ENCODE results near the gene IRX6.

IRX6 gene

GRCh38 chr16:55323637-55324271 is at the start of gene IRX6:
Gene IRX6 (plus strand): TSS chr16:55324203. CDS start chr16:55325092, 889 bp downstream.
- DNase-seq = peak; percentile 4

- no peak for DNase-seq
These were observed 49.6 kb upstream of the IRX6 start for GRCh38 chr16:55274391-55274790.

DNA sequence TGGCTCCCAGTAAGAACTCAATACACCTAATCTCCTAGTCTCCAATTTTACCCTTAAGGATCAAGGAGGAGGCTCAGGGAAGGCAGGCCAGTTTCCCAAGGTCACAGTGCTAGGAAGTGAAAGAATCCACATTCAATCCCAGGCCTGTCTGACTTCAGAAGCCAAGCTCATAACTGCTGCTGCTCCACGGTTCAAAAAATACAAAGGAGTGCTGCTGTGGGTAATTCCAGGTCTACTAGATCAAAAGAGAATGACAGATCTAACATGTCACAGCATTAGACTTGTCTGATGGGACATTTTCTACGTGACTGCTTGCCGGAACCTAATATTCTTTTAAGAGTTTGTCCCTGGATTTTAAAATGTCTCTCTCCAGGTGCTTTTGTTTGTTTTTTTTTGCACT is 48.8 kb upstream of the IRX6 start:
- DNase-seq = no peak

GRCh38 chr16:55275869-55276268 is 48.1 kb upstream of the IRX6 start:
- no peak for DNase-seq

DNA sequence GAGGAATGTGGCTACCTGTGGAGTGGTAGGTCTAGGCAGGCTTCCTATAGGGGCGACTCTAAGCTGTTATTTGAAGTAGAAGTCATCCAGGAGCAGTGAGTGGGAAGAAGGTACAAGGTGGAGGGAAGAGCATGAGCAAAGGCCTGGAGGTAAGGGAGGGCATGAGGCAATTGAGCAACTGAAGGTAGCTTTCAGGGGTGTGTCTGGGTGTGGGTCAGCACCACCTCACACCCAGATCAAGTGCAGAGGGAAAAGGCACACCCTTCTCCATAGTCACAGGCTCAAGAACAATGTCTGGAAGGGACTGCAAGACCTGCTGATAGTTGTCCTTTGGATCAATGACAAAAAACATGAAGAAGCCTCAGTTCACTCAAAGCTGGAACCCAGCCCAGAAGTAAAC is 46.5 kb upstream of the IRX6 start:
- no peak for DNase-seq

GRCh38 chr16:55279598-55279997 is 44.4 kb upstream of the IRX6 start:
- DNase-seq = no peak

DNA sequence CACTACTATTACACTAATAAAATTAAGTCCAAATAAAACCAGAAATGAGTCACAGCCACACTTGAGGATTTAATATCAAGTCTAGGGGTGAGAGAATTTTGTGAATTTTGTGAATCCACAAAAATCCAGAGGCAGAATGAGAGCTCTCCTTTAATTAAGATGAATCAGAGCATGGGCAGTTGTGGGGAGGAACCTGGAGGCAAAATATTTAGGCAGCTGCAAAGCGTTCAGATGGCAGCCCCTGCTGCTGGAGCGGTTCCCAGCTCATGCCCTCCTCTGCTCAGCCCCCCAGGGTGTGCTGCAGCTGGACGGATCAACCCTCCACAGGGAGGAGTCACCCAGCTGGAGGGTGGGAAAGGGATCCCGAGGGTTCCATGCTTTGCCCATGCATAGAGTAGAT is 43.4 kb upstream of the IRX6 start:
- peak; percentile 66 for DNase-seq

GRCh38 chr16:55282441-55282840 is 41.6 kb upstream of the IRX6 start:
- no peak for DNase-seq

DNA sequence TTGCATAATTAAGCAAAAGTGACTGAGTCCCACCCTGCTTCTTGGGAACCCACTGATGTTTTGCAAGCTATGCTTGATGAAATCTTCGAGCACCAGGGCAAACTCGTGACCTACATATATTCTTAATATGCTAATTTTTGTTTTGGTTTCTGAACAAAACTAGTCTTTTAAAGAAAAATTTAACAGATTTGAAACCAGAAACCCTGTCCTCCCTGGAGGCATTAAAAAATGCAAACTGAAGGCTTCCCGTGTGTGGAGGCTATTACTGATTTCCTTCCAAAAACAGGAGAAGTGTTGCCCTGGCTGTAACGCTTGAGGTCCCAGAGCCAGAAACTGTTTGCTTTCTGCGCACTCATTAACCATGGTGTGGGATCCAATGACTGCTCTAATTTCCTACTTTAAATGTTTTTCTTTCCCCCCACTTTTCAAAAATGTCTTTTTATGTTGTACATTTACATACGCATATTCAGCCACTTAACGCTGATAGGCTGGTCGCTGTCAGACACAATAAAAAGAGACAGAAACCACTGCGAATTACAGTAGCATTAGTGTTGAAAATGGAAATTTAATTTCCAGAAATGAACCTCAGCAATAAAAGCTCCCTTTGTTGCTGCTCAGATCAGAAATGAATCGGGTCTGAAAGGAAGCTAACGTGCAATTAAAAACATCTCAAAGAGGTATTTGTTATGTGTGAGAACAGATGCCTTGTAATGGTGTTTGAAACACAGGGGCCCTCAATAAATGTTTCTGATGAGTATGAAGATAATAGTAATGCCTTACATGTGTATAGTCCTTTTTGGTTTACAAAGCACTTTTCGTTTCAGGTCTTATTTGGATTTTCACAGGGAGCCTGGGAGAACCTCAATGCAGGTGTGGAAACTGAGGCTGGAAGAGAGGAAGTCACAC is 39.9 kb upstream of the IRX6 start:
- DNase-seq = peak; percentile 51

DNA sequence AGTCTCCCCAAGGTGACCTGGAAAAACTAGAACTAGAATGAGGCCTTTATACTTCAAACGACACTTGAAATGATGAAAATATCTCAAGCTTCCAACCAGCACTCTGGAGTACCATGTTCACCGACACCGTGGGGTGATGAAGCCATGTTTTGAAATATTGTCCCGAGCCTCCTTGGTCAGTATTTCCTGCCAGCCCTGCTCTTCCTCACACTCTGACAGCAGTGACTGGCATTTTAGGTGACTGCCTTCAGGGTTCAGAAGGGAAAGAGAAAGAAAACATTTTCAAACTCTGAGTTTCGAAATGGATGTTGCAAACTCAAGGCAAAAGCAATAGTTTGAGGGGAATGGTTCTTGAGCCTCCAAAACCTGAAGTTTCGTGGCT is 39.3 kb upstream of the IRX6 start:
- no peak for DNase-seq

- no peak for DNase-seq
These were observed 38.4 kb upstream of the IRX6 start for GRCh38 chr16:55285586-55285985.

- no peak for DNase-seq
These were observed 34.6 kb upstream of the IRX6 start for GRCh38 chr16:55289353-55289752.

DNA sequence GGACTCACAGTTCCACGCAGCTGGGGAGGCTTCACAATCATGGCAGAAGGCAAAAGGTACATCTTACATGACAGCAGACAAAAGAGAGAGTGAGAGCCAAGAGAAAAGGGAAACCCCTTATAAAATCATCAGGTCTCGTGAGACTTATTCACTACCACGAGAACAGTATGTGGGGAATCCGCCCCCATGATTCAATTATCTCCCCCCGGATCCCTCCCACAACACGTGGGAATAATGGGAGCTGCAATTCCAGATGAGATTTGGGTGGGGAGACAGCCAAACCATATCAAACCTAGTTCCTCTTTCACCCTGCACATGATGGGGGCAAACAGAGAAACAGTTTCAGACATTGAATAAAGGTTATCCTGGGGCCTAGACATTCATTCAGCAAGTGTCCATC is 32.2 kb upstream of the IRX6 start:
- no peak for DNase-seq

- DNase-seq = no peak
These were observed 31.5 kb upstream of the IRX6 start for GRCh38 chr16:55292491-55292890.

DNA sequence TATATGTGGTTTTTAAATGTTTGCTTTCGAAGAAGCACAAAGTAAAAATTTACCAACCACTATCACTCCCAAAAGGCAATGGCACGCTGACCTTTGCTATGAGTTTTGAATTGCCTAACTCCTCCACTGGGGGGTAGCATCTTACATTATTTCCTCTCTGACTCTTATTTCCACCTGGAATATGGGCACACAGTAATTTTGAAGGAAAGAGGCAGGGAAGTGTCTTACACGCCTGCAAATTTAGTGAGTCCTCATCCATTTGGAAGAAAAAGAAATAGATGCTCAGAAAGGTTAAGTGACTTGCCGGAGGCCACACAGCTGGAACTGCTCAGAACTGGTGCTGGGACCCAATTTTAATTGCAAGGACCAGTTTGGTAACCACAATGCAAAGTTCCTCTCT is 29.9 kb upstream of the IRX6 start:
- DNase-seq = no peak

- DNase-seq = no peak
These were observed 29.1 kb upstream of the IRX6 start for GRCh38 chr16:55294931-55295342.

DNA sequence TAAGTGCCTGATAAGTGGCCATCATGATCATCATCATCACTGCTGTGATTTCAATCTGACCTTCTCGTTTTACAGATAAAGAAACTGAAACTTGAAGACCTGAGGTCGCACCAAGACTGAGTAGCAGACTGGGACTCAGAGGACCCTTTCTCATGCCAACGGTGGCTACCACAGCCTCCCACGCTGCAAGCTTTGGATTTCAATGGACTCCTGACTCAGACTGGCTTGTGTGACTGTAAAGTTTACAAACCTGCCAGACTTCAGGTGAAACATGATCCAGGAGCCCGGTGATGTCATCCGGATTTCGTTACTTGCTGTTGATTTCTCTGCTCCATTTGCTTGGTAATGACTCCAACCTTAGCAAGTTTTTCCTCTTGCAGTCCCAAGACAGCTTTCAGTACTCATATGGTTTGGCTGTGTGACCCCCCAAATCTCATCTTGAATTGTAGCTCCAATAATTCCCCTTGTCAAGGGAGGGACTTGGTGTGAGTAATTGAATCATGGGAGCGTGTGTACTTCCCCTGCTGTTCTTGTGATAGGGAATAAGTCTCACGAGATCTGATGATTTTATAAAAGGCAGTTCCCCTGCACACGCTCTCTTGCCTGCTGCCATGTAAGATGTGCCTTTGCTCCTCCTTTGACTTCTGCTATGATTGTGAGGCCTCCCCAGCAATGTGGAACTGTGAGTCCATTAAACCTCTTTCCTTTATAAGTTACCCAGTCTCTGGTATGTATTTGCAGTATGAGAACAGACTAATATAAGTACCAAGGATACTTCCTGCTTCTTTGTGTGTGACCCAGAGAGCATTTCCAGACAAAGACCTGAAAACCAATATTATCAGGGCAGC is 26.7 kb upstream of the IRX6 start:
- no peak for DNase-seq

DNA sequence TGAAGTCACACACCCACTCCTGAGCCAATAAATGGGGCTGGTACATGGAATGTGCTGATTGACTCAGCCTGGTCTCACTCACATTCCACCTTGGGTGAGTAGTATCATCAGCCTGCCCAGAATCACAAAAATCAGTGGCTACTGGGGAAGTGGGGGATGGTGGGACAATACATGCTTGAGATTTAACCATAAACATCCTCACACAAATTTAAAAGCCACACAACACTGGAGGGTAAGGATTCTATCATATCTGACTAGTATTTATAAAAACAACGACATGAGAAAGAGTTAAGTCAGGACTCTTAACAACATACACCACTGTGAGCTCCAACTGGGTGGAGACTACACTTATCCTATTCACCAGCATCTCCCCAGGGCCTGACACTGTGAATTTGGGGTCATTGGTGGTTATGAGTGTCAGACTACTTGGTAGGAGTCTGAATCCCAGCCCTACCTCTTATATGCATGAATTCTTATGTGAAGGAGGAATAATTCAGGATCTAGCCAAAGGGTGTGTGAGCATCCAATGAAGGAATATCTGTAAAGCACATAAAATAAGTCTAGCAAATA is 26.0 kb upstream of the IRX6 start:
- DNase-seq = no peak

- DNase-seq = no peak
These were observed 22.5 kb upstream of the IRX6 start for GRCh38 chr16:55301385-55302008.

- DNase-seq = no peak
These were observed 21.4 kb upstream of the IRX6 start for GRCh38 chr16:55302635-55303034.

- DNase-seq = no peak
These were observed 15.0 kb upstream of the IRX6 start for GRCh38 chr16:55308973-55309372.

- DNase-seq = no peak
These were observed 1.7 kb upstream of the IRX6 start for GRCh38 chr16:55322327-55322726.

All from NCI-H1092 treated with DMSO at 0.1 percent for 48 hours (cell line).